H1 (cell line): ENCODE measurements around the gene LITAF. TPM values are rescaled to one million over a fixed set of nuclear protein-coding genes. Genes with fewer than 3 reads are reported as not detected.

Source experiments
- CTCF ChIA-PET: fragments of 300-600 bp; sonication (Branson Sonifier 250); formaldehyde crosslinking; loops from one replicate; lab custom pipeline; 2021; ENCODE audit not compliant: partially characterized antibody; lab: Charles Lee
- POLR2A ChIA-PET: fragments of 300-600 bp; sonication (Branson Sonifier 250); formaldehyde crosslinking; loops from one replicate; lab custom pipeline; 2021; ENCODE audit warnings: inconsistent platforms; ENCODE audit not compliant: partially characterized antibody; lab: Charles Lee
- DNase-seq, 2 experiments: peaks; one replicate each; pipeline versions ENCODE4 v3.0.0 to v3.0.0-alpha.2; 2010 to 2022; ENCODE audit warnings: low spot score in 2 of 2, low read depth in 1 of 2, mixed read lengths in 1 of 2
- FAIRE-seq: peaks from 2 replicates; lab custom pipeline; 2011; peaks lifted over from hg19 to GRCh38; lab: Jason Lieb, UNC
- H2AFZ ChIP-seq: 2 replicates; pipeline ENCODE4 v1.8.1; 2012; ENCODE audit warnings: low read length, inconsistent platforms
- H2AK5ac ChIP-seq: 2 replicates; pipeline ENCODE4 v1.6.1; 2013; ENCODE audit warnings: low read depth, low read length
- H2BK120ac ChIP-seq: replicated peaks from 2 replicates; pipeline ENCODE3; 2013; ENCODE audit warnings: low read depth, low read length, inconsistent platforms
- H2BK12ac ChIP-seq: 2 replicates; pipeline ENCODE4 v1.6.1; 2013; ENCODE audit warnings: low read depth, low read length
- H2BK15ac ChIP-seq: 2 replicates; pipeline ENCODE4 v1.6.1; 2013; ENCODE audit warnings: low read length
- H2BK20ac ChIP-seq: 2 replicates; pipeline ENCODE4 v1.6.1; 2013; ENCODE audit warnings: low read length
- H2BK5ac ChIP-seq: 2 replicates; pipeline ENCODE4 v1.6.1; 2013; ENCODE audit warnings: low read depth, low read length
- H3K14ac ChIP-seq: 2 replicates; pipeline ENCODE4 v1.6.1; 2013; ENCODE audit warnings: inconsistent platforms; ENCODE audit not compliant: insufficient read length
- H3K18ac ChIP-seq: 2 replicates; pipeline ENCODE4 v1.6.1; 2013; ENCODE audit warnings: low read length; ENCODE audit errors: extremely low read depth
- H3K23ac ChIP-seq: 2 replicates; pipeline ENCODE4 v1.6.1; 2013; ENCODE audit warnings: inconsistent platforms; ENCODE audit not compliant: insufficient read length
- H3K23me2 ChIP-seq: 2 replicates; pipeline ENCODE4 v1.6.1; 2013; ENCODE audit warnings: low read depth, low read length
- H3K27ac ChIP-seq: 2 replicates; pipeline ENCODE4 v1.6.1; 2011; ENCODE audit warnings: low read depth, low read length, inconsistent platforms
- H3K27me3 ChIP-seq, 4 experiments: replicated peaks in 1 of 4; 1 replicate in 1 of 4; 2 replicates in 3 of 4; pipeline versions ENCODE4 v1.6.1 to v1.8.1; 2011 to 2013; ENCODE audit warnings: low read length in 3 of 4, mild to moderate bottlenecking in 3 of 4, inconsistent platforms in 2 of 4, mixed read lengths in 2 of 4, moderate library complexity in 1 of 4; ENCODE audit not compliant: control insufficient read depth in 3 of 4, insufficient read depth in 3 of 4; ENCODE audit errors: extremely low read depth in 1 of 4
- H3K36me3 ChIP-seq, 4 experiments: 2 replicates each; pipeline versions ENCODE4 v1.6.1 to v1.8.1; 2011 to 2013; ENCODE audit warnings: mild to moderate bottlenecking in 4 of 4, low read length in 3 of 4, moderate library complexity in 2 of 4, control low read depth in 1 of 4, inconsistent platforms in 1 of 4; ENCODE audit not compliant: insufficient read depth in 4 of 4, control insufficient read depth in 2 of 4
- H3K4ac ChIP-seq: replicated peaks from 2 replicates; pipeline ENCODE3; 2013; ENCODE audit warnings: low read length, low read depth, mixed read lengths, inconsistent platforms; ENCODE audit not compliant: insufficient read length
- H3K4me1 ChIP-seq, 4 experiments: replicated peaks in 1 of 4; 1 replicate in 1 of 4; 2 replicates in 3 of 4; pipeline versions ENCODE4 v1.6.1 to v1.8.1; 2011 to 2013; ENCODE audit warnings: low read length in 3 of 4, inconsistent platforms in 2 of 4, mixed read lengths in 1 of 4; ENCODE audit not compliant: insufficient read depth in 4 of 4, control insufficient read depth in 3 of 4
- H3K4me2 ChIP-seq, 2 experiments: 2 replicates each; pipeline versions ENCODE4 v1.6.1 to v1.8.1; 2011 to 2013; ENCODE audit warnings: low read depth in 2 of 2, low read length in 2 of 2, control low read depth in 1 of 2, inconsistent platforms in 1 of 2, mild to moderate bottlenecking in 1 of 2; ENCODE audit not compliant: insufficient read depth in 1 of 2
- H3K4me3 ChIP-seq, 4 experiments: fragments of 200-600, 300-600 bp in 1 of 4; sonication (generic), shearing (Covaris generic), sonication (Bioruptor Twin) in 1 of 4; 2 replicates each; pipeline versions ENCODE4 v1.5.1 to v1.8.1; 2011 to 2016; ENCODE audit warnings: low read length in 4 of 4, low read depth in 3 of 4, control low read depth in 2 of 4, inconsistent platforms in 2 of 4, mild to moderate bottlenecking in 2 of 4, mixed read lengths in 1 of 4, moderate library complexity in 1 of 4; ENCODE audit not compliant: insufficient read depth in 2 of 4; ENCODE audit errors: extremely low read depth in 1 of 4
- H3K56ac ChIP-seq: replicated peaks from 2 replicates; pipeline ENCODE3; 2013; ENCODE audit warnings: low read depth, mild to moderate bottlenecking, mixed read lengths, low read length, inconsistent platforms; ENCODE audit not compliant: insufficient read length
- H3K79me1 ChIP-seq: 2 replicates; pipeline ENCODE4 v1.6.1; 2013; ENCODE audit warnings: low read depth, low read length, control low read depth
- H3K79me2 ChIP-seq, 2 experiments: 2 replicates each; pipeline versions ENCODE4 v1.6.1 to v1.8.1; 2012 to 2013; ENCODE audit warnings: low read length in 2 of 2, mild to moderate bottlenecking in 2 of 2, inconsistent platforms in 1 of 2; ENCODE audit not compliant: insufficient read depth in 2 of 2, control insufficient read depth in 1 of 2
- H3K9ac ChIP-seq, 4 experiments: replicated peaks in 1 of 4; 1 replicate in 1 of 4; 2 replicates in 3 of 4; pipeline versions ENCODE4 v1.6.1 to v1.8.1; 2011 to 2013; ENCODE audit warnings: low read depth in 3 of 4, low read length in 3 of 4, control low read depth in 2 of 4, mild to moderate bottlenecking in 2 of 4, moderate library complexity in 2 of 4, inconsistent platforms in 1 of 4; ENCODE audit errors: extremely low read depth in 1 of 4
- H3K9me3 ChIP-seq, 2 experiments: 2 replicates each; pipeline versions ENCODE4 v1.6.1 to v1.8.1; 2012 to 2013; ENCODE audit warnings: mild to moderate bottlenecking in 2 of 2, moderate library complexity in 2 of 2, control low read depth in 1 of 2, inconsistent platforms in 1 of 2, low read depth in 1 of 2, low read length in 1 of 2, mixed read lengths in 1 of 2; ENCODE audit not compliant: insufficient read depth in 2 of 2
- H4K20me1 ChIP-seq, 2 experiments: replicated peaks in 1 of 2; 2 replicates each; pipeline versions ENCODE3 to v1.8.1; 2011 to 2013; ENCODE audit warnings: inconsistent platforms in 2 of 2, low read length in 2 of 2, mild to moderate bottlenecking in 1 of 2; ENCODE audit not compliant: insufficient read depth in 2 of 2, control insufficient read depth in 1 of 2
- H4K5ac ChIP-seq: 2 replicates; pipeline ENCODE4 v1.6.1; 2013; ENCODE audit warnings: low read length, low read depth, mixed read lengths, inconsistent platforms; ENCODE audit not compliant: insufficient read length
- H4K8ac ChIP-seq: 2 replicates; pipeline ENCODE4 v1.8.0; 2013; ENCODE audit warnings: mild to moderate bottlenecking, moderate library complexity, low read length, inconsistent platforms; ENCODE audit not compliant: insufficient read depth; ENCODE audit errors: extremely low read depth
- H4K91ac ChIP-seq: replicated peaks from 2 replicates; pipeline ENCODE3; 2013; ENCODE audit warnings: low read length, mixed read lengths, inconsistent platforms; ENCODE audit not compliant: insufficient read length
- HDAC6 ChIP-seq: IDR thresholded peaks from one replicate; pipeline ENCODE4 v1.7.1; 2012; ENCODE audit warnings: low read depth, mild to moderate bottlenecking, inconsistent platforms, low read length, moderate library complexity
- JUND ChIP-seq: IDR thresholded peaks from 2 replicates; pipeline ENCODE4 v1.6.1; 2011; ENCODE audit warnings: mild to moderate bottlenecking, improper control_type of control experiment, low read length
- TCF12 ChIP-seq: IDR thresholded peaks from 2 replicates; pipeline ENCODE4 v1.6.1; 2011; ENCODE audit warnings: low read depth, mild to moderate bottlenecking, low read length
- WGBS, 2 experiments: shearing (Covaris generic) in 1 of 2; methylation state at CpG; one replicate each; pipeline versions ENCODE4 v1.1.6 to v1.1.7; 2013 to 2015; ENCODE audit warnings: low lambda C conversion rate in 2 of 2, mixed read lengths in 2 of 2, inconsistent platforms in 1 of 2, low coverage in 1 of 2, missing lambda C conversion rate in 1 of 2; ENCODE audit not compliant: insufficient replicate concordance in 2 of 2, insufficient coverage in 1 of 2, insufficient read length in 1 of 2; ENCODE audit errors: extremely low coverage in 1 of 2, missing lambda C conversion rate in 1 of 2; 5-methylcytosine and 5-hydroxymethylcytosine counted together
- polyA plus RNA-seq, 7 experiments: library from polyadenylated mRNA; depleted of rRNA in 3 of 7; stranded (reverse) in 5 of 7; unstranded in 2 of 7; fragments of >200 nt in 5 of 7; fragments of 200-250 nt in 2 of 7; gene quantifications; 1 replicate in 5 of 7; 2 replicates in 1 of 7; 4 replicates in 1 of 7; pipeline versions ENCODE4 v1.2.1 to v1.2.3, GENCODE V29; 2011 to 2013; ENCODE audit warnings: missing spikeins in 2 of 7, mixed read lengths in 2 of 7
- total RNA-seq: library from RNA; stranded (reverse); fragmentation: NEBNext Ultra II Directional; extraction: Animal tissue kit (Norgen Biotek cat#: 25700); gene quantifications from 2 replicates; pipeline ENCODE4 v1.2.1, GENCODE V29; 2021

Gene LITAF
- total and polyA plus RNA-seq, 2 of the 8 experiments (the other 6 are each of a cell fraction or from before 2014, with no cell fraction given) = 165 to 205 TPM

DNA sequence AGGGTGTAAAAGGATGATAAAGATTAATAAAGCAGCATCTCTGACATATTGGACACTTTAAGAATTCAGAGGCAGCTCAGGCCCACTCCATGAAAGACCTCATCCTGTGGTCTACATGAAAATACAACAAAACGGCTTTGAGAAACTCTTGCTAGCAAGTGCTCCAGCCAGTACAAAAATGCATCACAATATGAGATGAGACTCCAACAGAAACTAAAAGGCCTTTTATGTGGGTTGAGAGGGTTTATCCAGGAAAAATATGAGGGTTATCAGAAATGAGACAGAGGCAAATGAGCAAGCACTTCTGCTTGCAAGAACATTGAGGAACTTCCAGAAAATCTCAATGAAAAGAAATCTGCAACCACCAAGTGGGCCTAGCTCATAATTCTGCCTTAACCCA lies 65.7 kb downstream of the LITAF start:
- Histone ChIP-seq H3K79me2 (no peaks in the 10 kb centered on the region), H2AK5ac (no peak overlapping the region), H3K4me1 (peaks cover 0 to 8% (median 4%) of the 10 kb centered on the region in 4 experiments; a peak in 5 of 7 replicates), H4K20me1 (no peaks in the 10 kb centered on the region), H3K9ac (no peak overlapping the region), H3K36me3 (no peaks in the 10 kb centered on the region), H3K4me3 (no peak overlapping the region), H3K27me3 (no peaks in the 10 kb centered on the region), H4K8ac (no peak overlapping the region), H3K56ac (no peak overlapping the region), H2BK15ac (no peak overlapping the region), H3K79me1 (no peaks in the 10 kb centered on the region), H3K23me2 (peaks cover 3% of the 10 kb centered on the region; the same call in 1 of the 2 replicates), H3K9me3 (no peaks in the 10 kb centered on the region), H3K14ac (no peak overlapping the region), H3K4ac (no peak overlapping the region), H2AFZ (no peak overlapping the region), H3K4me2 (no peak overlapping the region), H3K23ac (no peak overlapping the region), H3K27ac (no peak overlapping the region), H3K18ac (no peak overlapping the region), H2BK120ac (no peak overlapping the region), H2BK12ac (no peak overlapping the region), H4K5ac (no peak overlapping the region), H2BK5ac (no peak overlapping the region), H2BK20ac (no peak overlapping the region), H4K91ac (no peak overlapping the region)
- FAIRE-seq = no peak
- ChIA-PET CTCF (interaction anchor here (0.6 to 7.8 kb wide), 5 partner anchors 12 to 173 kb away, joined by 3 to 55 read pairs (median 3); no protein-coding TSS in a partner anchor), POLR2A (interaction anchor here (1.1 kb wide), 1 partner anchor 19 kb away, joined by 3 read pairs; no protein-coding TSS in a partner anchor)
- WGBS, 2 experiments = 90% methylated on average over 1 of the region's 1 CpG; no CpG with 5 or more reads in 1 of the 2 experiments
- DNase-seq = no peak
- TF ChIP-seq JUND = no peak
- no peak for TF ChIP-seq TCF12
- no peak for TF ChIP-seq HDAC6
